NOMO-1 (cell line): ENCODE results near the gene ACOT4.
"Not testable (repeated sequence)": the region's sequence is repeated elsewhere in the genome, so short reads cannot be mapped to it uniquely, and the experiment has no call there.

Source experiments
- DNase-seq, 2 experiments: peaks; one replicate each; lab custom pipeline; 2025; ENCODE audit not compliant: unreplicated experiment in 2 of 2; lab: John Stamatoyannopoulos, UW

Gene ACOT4

DNA sequence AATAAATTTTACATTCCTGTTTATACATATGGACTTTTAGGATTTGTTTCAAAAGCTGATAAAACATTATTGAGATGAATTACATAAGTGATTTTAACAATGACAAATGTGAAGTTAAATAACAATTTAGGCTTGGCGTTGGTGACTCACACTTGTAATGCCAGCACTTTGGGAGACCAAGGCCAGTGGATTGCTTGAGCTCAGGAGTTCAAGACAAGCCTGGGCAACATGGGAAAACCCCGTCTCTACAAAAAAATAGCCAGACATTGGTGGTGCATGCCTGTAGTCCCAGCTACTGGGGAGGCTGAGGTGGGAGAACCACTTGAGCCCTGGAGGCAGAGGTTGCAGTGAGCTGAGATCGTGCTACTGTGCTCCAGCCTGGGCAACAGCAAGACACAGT is 15.3 kb upstream of the ACOT4 start:
- DNase-seq = no peak

DNA sequence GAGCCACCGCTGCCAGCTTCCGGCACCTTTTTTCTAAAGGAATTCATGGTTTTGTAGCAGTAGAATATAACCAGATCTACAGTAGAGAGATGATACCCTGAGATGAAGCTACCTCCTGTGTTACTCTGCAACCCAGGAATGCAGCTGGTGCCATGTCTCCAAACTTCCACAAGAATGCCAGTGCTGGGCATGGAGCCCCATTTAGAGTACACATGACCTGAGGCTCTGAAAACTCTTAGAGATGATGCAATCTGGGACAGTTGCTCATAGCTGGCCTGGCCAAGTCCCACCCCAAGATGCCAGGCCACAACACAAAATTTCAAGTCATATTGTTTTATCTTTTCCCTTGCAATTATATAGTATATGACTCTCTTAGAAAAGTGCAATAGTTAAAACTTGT is 14.5 kb upstream of the ACOT4 start:
- not testable (repeated sequence) for DNase-seq

GRCh38 chr14:73582102-73582979 is 9.3 kb upstream of the ACOT4 start:
- not testable (repeated sequence) for DNase-seq

DNA sequence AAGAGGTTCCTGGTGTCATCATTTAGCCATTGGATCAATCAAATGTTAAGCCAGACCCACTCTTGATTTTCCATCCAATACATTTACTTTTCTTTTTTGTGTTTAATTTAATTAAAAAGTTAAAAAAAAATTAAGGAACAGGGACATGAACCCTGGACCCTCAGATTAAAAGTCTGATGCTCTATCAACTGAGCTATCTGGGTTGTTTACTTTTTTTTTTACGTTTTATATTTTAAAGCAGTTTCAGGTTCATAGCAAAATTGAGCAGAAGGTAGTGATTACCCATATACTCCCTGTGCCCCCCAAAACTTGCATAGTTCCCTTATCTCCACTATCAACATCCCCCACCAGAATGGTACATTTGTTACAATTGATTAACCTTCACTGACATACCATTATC is 3.0 kb upstream of the ACOT4 start:
- DNase-seq = no peak

DNA sequence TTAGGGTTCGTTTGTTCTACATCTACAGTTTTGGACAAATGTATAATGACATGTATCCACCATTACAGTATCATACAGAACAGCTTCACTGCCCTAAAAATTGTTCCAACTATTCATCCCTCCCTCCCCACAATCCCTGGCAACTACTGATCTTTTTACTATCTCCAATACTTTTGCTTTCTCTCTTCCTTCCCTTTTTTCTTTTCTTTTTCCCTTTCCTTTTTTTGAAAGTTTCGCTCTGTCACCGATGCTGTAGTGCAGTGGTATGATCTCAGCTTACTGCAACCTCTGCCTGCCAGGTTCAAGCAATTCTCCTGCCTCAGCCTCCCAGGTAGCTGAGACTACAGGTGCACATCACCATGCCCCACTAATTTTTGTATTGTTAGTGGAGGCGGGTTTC is 2.6 kb upstream of the ACOT4 start:
- DNase-seq = no peak

DNA sequence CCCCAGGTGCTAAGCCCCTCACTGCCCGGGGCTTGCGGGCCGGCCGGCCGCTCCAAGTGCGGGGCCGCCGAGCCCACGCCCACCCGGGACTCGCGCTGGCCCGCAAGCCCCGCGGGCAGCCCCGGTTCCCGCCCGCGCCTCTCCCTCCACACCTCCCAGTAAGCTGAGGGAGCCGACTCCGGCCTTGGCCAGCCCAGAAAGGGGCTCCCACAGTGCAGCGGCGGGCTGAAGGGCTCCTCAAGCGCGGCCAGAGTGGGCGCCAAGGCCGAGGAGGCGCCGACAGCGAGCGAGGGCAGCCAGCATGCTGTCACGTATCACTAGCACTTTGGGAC is 1.0 kb upstream of the ACOT4 start:
- DNase-seq = not testable (repeated sequence)

- no peak for DNase-seq
These were observed 2.8 kb downstream of the ACOT4 start for GRCh38 chr14:73594491-73594890.

GRCh38 chr14:73599499-73599898 is 7.8 kb downstream of the ACOT4 start:
- DNase-seq = no peak

- no peak for DNase-seq
These were observed 11.3 kb downstream of the ACOT4 start for GRCh38 chr14:73602994-73603393.

- DNase-seq = no peak
These were observed 14.6 kb downstream of the ACOT4 start for GRCh38 chr14:73606271-73606670.

- DNase-seq = no peak
These were observed 15.6 kb downstream of the ACOT4 start for GRCh38 chr14:73607241-73607640.

DNA sequence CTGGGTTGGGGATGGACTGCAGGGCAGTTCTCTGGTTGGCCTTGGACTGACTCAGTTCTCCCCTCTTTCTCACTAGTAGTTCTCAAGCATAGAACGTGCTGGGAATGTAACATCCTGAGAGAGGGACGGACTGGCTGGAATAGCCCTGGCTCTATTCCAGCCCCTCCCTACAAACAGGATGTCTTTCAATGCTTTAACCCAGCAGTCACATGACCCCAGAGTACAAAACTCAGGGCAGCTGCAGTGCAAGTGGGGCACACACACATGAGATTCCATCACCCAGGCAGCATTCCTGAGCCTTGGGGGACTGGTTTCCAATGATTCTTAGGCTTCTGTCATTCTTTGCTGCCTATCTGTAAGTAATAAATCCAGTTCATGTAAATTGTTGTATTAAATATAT is 19.0 kb downstream of the ACOT4 start:
- no peak for DNase-seq

- DNase-seq = peak; percentile 70 to 75
These were observed 20.8 kb downstream of the ACOT4 start, which contains the start of gene ACOT6 for GRCh38 chr14:73612339-73613045. Gene ACOT6, plus strand, starts transcription at chr14:73612517. Its CDS starts 55 bp downstream, at chr14:73612572.

DNA sequence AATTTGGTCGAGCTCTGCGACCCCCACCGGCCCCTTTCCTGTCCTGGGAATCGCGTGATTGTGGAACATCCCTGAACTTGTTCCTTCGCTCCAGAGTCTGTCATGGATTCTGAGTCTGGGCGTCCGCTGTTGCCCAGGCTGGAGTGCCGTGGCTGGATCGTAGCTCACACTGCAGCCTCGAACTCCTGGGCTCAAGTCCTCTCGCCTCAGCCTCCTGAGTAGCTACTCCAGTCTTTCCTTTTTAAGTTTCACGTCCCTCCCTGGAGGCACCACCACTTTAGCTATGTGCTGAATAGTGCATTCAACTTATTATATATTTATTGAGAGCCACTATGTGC is 21.3 kb downstream of the ACOT4 start:
- no peak for DNase-seq

DNA sequence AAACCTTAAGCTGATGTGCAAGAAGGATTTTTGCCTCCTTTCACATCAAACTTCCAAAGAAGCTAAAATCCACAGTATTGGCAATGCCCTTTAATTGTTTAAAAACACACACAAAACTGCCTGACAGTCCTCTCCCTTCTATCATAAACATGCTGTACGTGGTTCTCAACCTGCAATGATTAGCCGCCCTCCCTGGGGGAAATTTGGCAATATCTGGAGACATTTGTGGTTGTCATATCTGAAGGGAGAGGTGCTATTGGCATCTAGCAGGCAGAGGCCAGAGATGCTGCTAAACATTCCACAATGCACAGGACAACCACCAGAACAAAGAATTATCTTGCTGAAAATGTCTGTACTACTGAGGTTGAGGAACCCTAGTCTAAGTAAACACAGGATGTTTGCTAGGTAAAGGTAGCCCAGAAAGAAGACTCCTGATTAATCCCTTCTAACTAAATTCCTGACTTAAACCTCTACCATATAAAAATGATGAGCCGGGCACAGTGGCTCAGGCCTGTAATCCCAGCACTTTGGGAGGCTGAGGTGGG is 21.8 kb downstream of the ACOT4 start:
- no peak for DNase-seq

DNA sequence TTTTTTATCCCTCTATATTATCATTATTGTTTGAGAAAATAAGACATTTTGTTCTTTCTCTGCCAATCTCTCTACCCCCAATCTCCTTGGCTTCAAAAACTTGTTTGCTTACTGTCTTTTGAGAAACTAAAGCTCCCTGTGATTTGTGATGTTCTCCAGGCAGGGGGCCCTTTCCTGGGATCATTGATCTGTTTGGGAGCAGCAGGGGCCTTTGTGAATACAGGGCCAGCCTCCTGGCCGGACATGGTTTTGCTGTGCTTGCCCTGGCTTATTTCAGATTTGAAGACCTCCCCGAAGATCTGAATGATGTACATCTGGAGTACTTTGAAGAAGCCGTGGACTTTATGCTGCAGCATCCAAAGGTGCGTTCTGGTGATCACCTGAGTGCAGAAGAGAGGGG is 25.2 kb downstream of the ACOT4 start:
- no peak for DNase-seq

GRCh38 chr14:73619524-73619923 is 27.9 kb downstream of the ACOT4 start:
- no peak for DNase-seq

- no peak for DNase-seq
These were observed 28.6 kb downstream of the ACOT4 start for GRCh38 chr14:73620268-73620667.

DNA sequence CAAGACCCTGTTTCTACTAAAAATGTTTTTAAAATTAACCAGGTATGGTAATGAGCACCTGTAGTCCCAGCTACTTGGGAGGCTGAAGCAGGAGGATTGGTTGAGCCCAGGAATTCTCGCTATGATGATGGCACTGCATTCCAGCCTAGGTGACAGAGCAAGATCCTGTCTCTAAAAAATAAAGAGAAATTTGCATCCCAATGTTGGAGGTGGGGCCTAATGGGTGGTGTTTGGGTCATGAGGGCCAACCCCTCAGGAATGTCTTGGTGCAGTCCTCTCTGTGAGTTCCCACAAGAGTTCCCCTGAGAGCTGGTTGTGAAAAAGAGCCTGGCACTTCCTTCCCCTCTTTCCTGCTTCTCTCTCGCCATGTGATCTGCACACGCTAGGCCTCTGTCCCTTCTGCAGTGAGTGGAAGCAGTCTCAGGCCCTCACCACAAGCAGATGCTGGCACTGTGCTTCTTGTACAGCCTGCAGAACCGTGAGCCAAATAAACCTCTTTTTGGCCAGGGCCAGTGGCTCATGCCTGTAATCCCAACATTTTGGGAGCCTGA is 31.9 kb downstream of the ACOT4 start:
- no peak for DNase-seq

DNA sequence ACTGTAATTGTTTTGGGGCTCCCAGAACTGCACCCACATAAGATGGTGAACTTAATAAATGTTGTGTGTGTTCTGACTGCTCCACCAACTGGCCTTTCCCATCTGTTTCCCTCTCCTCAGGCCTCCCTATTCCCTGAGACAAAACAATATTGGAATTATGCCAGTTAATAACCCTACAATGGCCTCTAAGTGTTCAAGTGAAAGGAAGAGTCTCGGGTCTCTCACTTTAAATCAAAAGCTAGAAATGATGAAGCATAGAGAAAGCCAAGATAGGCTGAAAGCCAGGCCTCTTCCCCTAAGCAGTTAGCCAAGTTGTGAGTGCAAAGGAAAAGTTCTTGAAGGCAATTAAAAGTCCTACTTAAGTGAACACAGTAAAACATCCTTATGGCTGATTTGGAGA is 34.0 kb downstream of the ACOT4 start:
- DNase-seq = no peak

GRCh38 chr14:73627151-73627558 is 35.5 kb downstream of the ACOT4 start:
- no peak for DNase-seq
